GM23338 (cell line): Measurements from ENCODE around the gene GBE1. TPM values are rescaled to one million over a fixed set of nuclear protein-coding genes. Genes with fewer than 3 reads are reported as not detected.

ENCODE experiments used
- ATAC-seq: fragments of 200-7000 bp; cut with Tn5 transposase; 3 replicates; pipeline ENCODE4 v1.9.1; 2020
- DNase-seq: peaks from one replicate; pipeline ENCODE4 v3.0.0-alpha.2; 2015; ENCODE audit warnings: low spot score
- H2AFZ ChIP-seq: fragments of 200-600 bp; sonication (generic); 2 replicates; pipeline ENCODE4 v1.8.0; 2016; ENCODE audit warnings: antibody characterized with exemption, mild to moderate bottlenecking, moderate library complexity
- H3F3A ChIP-seq: fragments of 200-600 bp; sonication (generic); replicated peaks from 2 replicates; pipeline ENCODE4 v1.8.0; 2017; ENCODE audit warnings: antibody characterized with exemption, mixed run types, low read depth
- H3K27ac ChIP-seq: fragments of 200-600 bp; sonication (generic); 2 replicates; pipeline ENCODE4 v1.6.1; 2016; ENCODE audit warnings: low read depth
- H3K27me3 ChIP-seq: fragments of 200-600 bp; sonication (generic); 2 replicates; pipeline ENCODE4 v1.8.0; 2016; ENCODE audit warnings: mild to moderate bottlenecking, mixed run types, moderate library complexity; ENCODE audit not compliant: insufficient read depth
- H3K36me3 ChIP-seq: fragments of 200-600 bp; sonication (generic); 2 replicates; pipeline ENCODE4 v1.8.0; 2016; ENCODE audit warnings: mild to moderate bottlenecking; ENCODE audit not compliant: insufficient read depth
- H3K4me1 ChIP-seq: fragments of 200-600 bp; sonication (generic); 2 replicates; pipeline ENCODE4 v1.8.0; 2016; ENCODE audit warnings: mild to moderate bottlenecking, moderate library complexity; ENCODE audit not compliant: insufficient read depth
- H3K4me2 ChIP-seq: fragments of 200-600 bp; sonication (generic); 2 replicates; pipeline ENCODE4 v1.7.1; 2017; ENCODE audit warnings: mixed run types
- H3K4me3 ChIP-seq: fragments of 200-600 bp; sonication (generic); 2 replicates; pipeline ENCODE4 v1.6.1; 2016; ENCODE audit warnings: mixed run types
- H3K79me2 ChIP-seq: fragments of 200-600 bp; sonication (generic); replicated peaks from 2 replicates; pipeline ENCODE4 v1.8.0; 2017; ENCODE audit warnings: mild to moderate bottlenecking; ENCODE audit not compliant: insufficient read depth
- H3K9me2 ChIP-seq: fragments of 200-600 bp; sonication (generic); 2 replicates; pipeline ENCODE4 v1.8.0; 2017; ENCODE audit not compliant: insufficient read depth
- H4K20me1 ChIP-seq: fragments of 200-600 bp; sonication (generic); replicated peaks from 2 replicates; pipeline ENCODE4 v1.8.0; 2017; ENCODE audit warnings: mild to moderate bottlenecking; ENCODE audit not compliant: insufficient read depth
- H3K27ac Mint-ChIP-seq: 2 replicates; pipeline ENCODE4 v1.8.0; 2020; ENCODE audit warnings: inconsistent platforms, mild to moderate bottlenecking, moderate library complexity, mixed read lengths
- H3K27me3 Mint-ChIP-seq: 3 replicates; pipeline ENCODE4 v1.8.0; 2022; ENCODE audit warnings: low read depth, mild to moderate bottlenecking, moderate library complexity, mixed read lengths, inconsistent platforms; ENCODE audit not compliant: insufficient read depth, poor library complexity
- H3K36me3 Mint-ChIP-seq: 3 replicates; pipeline ENCODE4 v1.8.0; 2021; ENCODE audit warnings: low read depth, mild to moderate bottlenecking, inconsistent platforms, moderate library complexity, mixed read lengths
- H3K4me1 Mint-ChIP-seq: 3 replicates; pipeline ENCODE4 v1.8.0; 2020; ENCODE audit warnings: mild to moderate bottlenecking, inconsistent platforms, mixed read lengths
- H3K4me3 Mint-ChIP-seq: 3 replicates; pipeline ENCODE4 v1.8.0; 2021; ENCODE audit warnings: moderate library complexity, mild to moderate bottlenecking, inconsistent platforms, mixed read lengths
- H3K9me3 Mint-ChIP-seq: 3 replicates; pipeline ENCODE4 v1.8.0; 2020; ENCODE audit warnings: moderate library complexity, mild to moderate bottlenecking, inconsistent platforms, mixed read lengths
- CREB1 ChIP-seq: fragments of 250-450 bp; sonication (Bioruptor Pico); IDR thresholded peaks from 2 replicates; pipeline ENCODE4 v1.5.0; 2020; ENCODE audit warnings: low read depth, mild to moderate bottlenecking, moderate library complexity
- CTCF ChIP-seq, 2 experiments: fragments of 200-600 bp in 1 of 2; sonication (generic) in 1 of 2; conservative IDR thresholded peaks; 2 replicates each; pipeline versions ENCODE4 v1.5.1 to v1.6.1; 2016 to 2017; ENCODE audit warnings: antibody characterized with exemption in 2 of 2, low read depth in 2 of 2, mild to moderate bottlenecking in 2 of 2, moderate library complexity in 1 of 2
- EZH2 ChIP-seq: fragments of 200-600 bp; sonication (generic); IDR thresholded peaks from one replicate; pipeline ENCODE4 v1.8.0; 2017; ENCODE audit warnings: antibody characterized with exemption, mild to moderate bottlenecking, low read depth; ENCODE audit not compliant: unreplicated experiment
- POLR2AphosphoS5 ChIP-seq: IDR thresholded peaks from 2 replicates; pipeline ENCODE4 v1.6.1; 2016; ENCODE audit warnings: antibody characterized with exemption, low read depth
- STAT1 ChIP-seq: IDR thresholded peaks from one replicate; pipeline ENCODE4 v1.6.1; 2016; ENCODE audit warnings: antibody characterized with exemption; ENCODE audit not compliant: unreplicated experiment
- ZNF114 ChIP-seq: fragments of 250-450 bp; sonication (Bioruptor Pico); IDR thresholded peaks from 2 replicates; pipeline ENCODE4 v1.5.0; 2020; ENCODE audit warnings: mild to moderate bottlenecking, moderate library complexity
- ZNF462 ChIP-seq: fragments of 250-450 bp; sonication (Bioruptor Pico); IDR thresholded peaks from 2 replicates; pipeline ENCODE4 v1.5.0; 2020; ENCODE audit warnings: mild to moderate bottlenecking, moderate library complexity
- polyA plus RNA-seq: library from polyadenylated mRNA; unstranded; fragments of >200 nt; fragmentation: Nextera tagmentation; extraction: Ambion mirVana; gene quantifications from 2 replicates; pipeline ENCODE4 v1.2.1, GENCODE V29; 2016
- total RNA-seq: library from RNA; depleted of rRNA; stranded (reverse); fragments of >200 nt; shearing (Covaris generic); gene quantifications from 2 replicates; pipeline ENCODE4 v1.2.3, GENCODE V29; 2014

The GBE1 gene
- total and polyA plus RNA-seq, 2 experiments from 2014 or later = 6.4 to 12.2 TPM

DNA sequence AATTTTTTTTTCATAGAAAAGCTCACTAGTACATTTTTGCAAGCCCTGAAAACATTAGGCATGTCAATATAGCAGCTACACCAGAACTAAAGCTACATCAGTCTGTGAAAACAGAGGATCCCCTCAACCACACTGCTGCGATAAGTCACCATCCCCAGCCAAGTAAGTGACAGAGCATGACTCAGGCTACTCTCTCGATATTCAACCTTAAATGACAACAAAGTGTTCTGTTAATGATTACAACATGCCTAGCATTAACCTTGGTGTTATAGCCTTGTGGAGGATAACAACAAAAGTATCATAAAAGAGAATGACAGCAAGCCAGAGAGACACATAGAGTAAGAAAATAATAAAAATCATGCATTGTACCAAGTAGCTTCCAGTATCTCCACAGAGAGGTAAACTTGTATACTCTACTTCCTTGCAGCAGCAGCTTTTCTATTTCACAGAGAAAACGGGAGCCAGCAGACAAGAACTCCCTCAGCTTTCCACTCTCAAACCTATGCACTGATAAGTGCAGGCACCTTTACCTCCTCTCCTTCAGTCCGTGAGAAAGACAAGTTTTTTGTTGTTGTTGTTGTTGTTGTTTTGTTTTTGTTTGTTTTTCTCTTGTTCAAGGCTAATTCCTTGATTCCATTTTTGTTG, 76.6 kb downstream of the GBE1 start:
- ATAC-seq = no peak

GRCh38 chr3:81676706-81677456, 84.6 kb downstream of the GBE1 start:
- H3K79me2 ChIP-seq = no peaks in the 10 kb centered on the region
- no peak overlapping the region for H3K4me3 Mint-ChIP-seq
- H3K9me3 Mint-ChIP-seq = no peaks in the 10 kb centered on the region
- H3K4me1 ChIP-seq = no peaks in the 10 kb centered on the region
- H3K4me2 ChIP-seq = no peak overlapping the region
- H3F3A ChIP-seq = no peaks in the 10 kb centered on the region
- no peak overlapping the region for H2AFZ ChIP-seq
- DNase-seq = no peak
- H3K9me2 ChIP-seq = no peaks in the 10 kb centered on the region
- H3K27ac ChIP-seq = no peak overlapping the region
- no peak overlapping the region for H3K4me3 ChIP-seq
- no peaks in the 10 kb centered on the region for H3K36me3 Mint-ChIP-seq
- no peaks in the 10 kb centered on the region for H3K36me3 ChIP-seq
- no peaks in the 10 kb centered on the region for H3K27me3 Mint-ChIP-seq
- H3K27me3 ChIP-seq = no peaks in the 10 kb centered on the region
- peaks cover 4% of the 10 kb centered on the region; the same call in 2 of the 3 replicates for H3K4me1 Mint-ChIP-seq
- H4K20me1 ChIP-seq = no peaks in the 10 kb centered on the region
- no peak for ATAC-seq
- TF ChIP-seq CREB1 (CRISPR knock-in tag) = no peak
- TF ChIP-seq ZNF114 = no peak
- TF ChIP-seq POLR2AphosphoS5 = no peak
- no peak for TF ChIP-seq STAT1
- no peak overlapping the region for H3K27ac Mint-ChIP-seq

More for the DNA sequence above, 76.6 kb downstream of the GBE1 start:
- no peak for DNase-seq
- H3K27ac Mint-ChIP-seq = peak overlapping the region; percentile 15; the same call in 1 of the 2 replicates
- Histone ChIP-seq H3K4me2 (no peak overlapping the region), H3K9me2 (no peaks in the 10 kb centered on the region), H3K79me2 (no peaks in the 10 kb centered on the region), H3K4me1 (no peaks in the 10 kb centered on the region), H3K27me3 (no peaks in the 10 kb centered on the region), H3F3A (no peaks in the 10 kb centered on the region), H4K20me1 (no peaks in the 10 kb centered on the region), H2AFZ (no peak overlapping the region), H3K36me3 (no peaks in the 10 kb centered on the region), H3K4me3 (no peak overlapping the region), H3K27ac (no peak overlapping the region)
- no peaks in the 10 kb centered on the region for H3K4me1 Mint-ChIP-seq
- H3K9me3 Mint-ChIP-seq = no peaks in the 10 kb centered on the region
- H3K27me3 Mint-ChIP-seq = no peaks in the 10 kb centered on the region
- TF ChIP-seq CTCF (conservative IDR thresholded peaks at IDR 0.05; ENCODE audit: low read depth in 2 of 2) (no peak), EZH2 (no peak)
- no peak overlapping the region for H3K4me3 Mint-ChIP-seq
- no peaks in the 10 kb centered on the region for H3K36me3 Mint-ChIP-seq

DNA sequence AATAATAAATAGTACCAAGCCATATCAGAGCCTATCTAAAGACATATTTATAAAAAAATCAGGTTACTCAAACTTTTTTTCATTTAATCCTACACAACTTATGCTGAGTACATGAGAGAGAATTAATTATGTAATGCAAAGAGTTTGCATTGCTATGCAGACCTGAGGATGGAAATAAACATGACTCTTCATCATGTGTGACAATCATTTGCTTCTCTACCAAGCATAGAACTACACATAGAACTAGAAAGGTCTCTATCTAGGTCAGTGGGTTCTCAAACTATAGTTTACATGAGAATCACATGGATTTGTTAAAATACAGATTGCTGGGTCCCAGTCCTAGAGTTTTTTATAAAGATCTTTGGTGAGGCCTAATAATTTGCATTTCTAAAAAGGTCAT, 86.8 kb downstream of the GBE1 start:
- ATAC-seq (no peak), DNase-seq (no peak)
- Histone ChIP-seq H3K79me2 (no peaks in the 10 kb centered on the region), H3K36me3 (no peaks in the 10 kb centered on the region), H2AFZ (no peak overlapping the region), H3F3A (no peaks in the 10 kb centered on the region), H3K27ac (no peak overlapping the region), H3K27me3 (no peaks in the 10 kb centered on the region), H3K4me1 (no peaks in the 10 kb centered on the region), H4K20me1 (no peaks in the 10 kb centered on the region), H3K4me3 (no peak overlapping the region), H3K9me2 (no peaks in the 10 kb centered on the region), H3K4me2 (no peak overlapping the region)
- Mint-ChIP-seq H3K4me3 (no peak overlapping the region), H3K36me3 (no peaks in the 10 kb centered on the region), H3K27ac (no peak overlapping the region), H3K4me1 (peaks cover 4% of the 10 kb centered on the region; the same call in 2 of the 3 replicates), H3K27me3 (no peaks in the 10 kb centered on the region), H3K9me3 (no peaks in the 10 kb centered on the region)
- TF ChIP-seq ZNF462 (CRISPR knock-in tag) (no peak), CREB1 (CRISPR knock-in tag) (no peak)
